ENCODE measurements around the gene EXOC2. TPM values are rescaled to one million over a fixed set of nuclear protein-coding genes. Genes with fewer than 3 reads are reported as not detected.

Gene EXOC2
- total RNA-seq, 1 donor from 2014 or later, result 44.4 TPM

DNA sequence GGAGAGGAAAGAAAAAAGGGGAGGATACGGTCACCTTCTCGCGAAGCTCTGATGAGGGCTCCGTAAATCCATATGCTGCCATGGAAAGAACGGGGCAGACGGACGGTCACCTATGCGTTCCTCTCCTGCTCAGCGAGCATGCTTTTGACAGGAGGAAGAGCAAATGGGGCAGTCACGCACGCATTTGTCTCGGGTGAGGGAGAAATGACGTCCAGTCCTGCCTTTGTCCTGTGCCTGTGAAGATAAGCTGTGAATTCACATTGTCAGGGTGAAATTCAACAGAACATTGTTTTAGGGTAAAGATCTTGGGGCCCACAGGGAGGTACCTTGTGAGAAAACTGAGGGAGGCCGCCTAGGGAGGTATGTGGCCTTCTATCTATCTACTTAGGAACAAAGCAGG lies 217.6 kb downstream of the EXOC2 start:
- peaks cover 2% of the 10 kb centered on the region for H3K36me3 Mint-ChIP-seq (ENCODE audit: low read depth, unreplicated experiment)
- no peak overlapping the region for H3K27ac ChIP-seq (ENCODE audit: low read depth, low read length)
- no peak overlapping the region for H3K4me3 Mint-ChIP-seq (ENCODE audit: unreplicated experiment)
- H3K4me3 ChIP-seq (ENCODE audit: insufficient read depth, low read depth, low read length), result no peak overlapping the region
- peaks cover 12% of the 10 kb centered on the region for H3K4me1 Mint-ChIP-seq (ENCODE audit: low read depth, unreplicated experiment)
- no peak for FAIRE-seq
- TF ChIP-seq, protein P1, sequence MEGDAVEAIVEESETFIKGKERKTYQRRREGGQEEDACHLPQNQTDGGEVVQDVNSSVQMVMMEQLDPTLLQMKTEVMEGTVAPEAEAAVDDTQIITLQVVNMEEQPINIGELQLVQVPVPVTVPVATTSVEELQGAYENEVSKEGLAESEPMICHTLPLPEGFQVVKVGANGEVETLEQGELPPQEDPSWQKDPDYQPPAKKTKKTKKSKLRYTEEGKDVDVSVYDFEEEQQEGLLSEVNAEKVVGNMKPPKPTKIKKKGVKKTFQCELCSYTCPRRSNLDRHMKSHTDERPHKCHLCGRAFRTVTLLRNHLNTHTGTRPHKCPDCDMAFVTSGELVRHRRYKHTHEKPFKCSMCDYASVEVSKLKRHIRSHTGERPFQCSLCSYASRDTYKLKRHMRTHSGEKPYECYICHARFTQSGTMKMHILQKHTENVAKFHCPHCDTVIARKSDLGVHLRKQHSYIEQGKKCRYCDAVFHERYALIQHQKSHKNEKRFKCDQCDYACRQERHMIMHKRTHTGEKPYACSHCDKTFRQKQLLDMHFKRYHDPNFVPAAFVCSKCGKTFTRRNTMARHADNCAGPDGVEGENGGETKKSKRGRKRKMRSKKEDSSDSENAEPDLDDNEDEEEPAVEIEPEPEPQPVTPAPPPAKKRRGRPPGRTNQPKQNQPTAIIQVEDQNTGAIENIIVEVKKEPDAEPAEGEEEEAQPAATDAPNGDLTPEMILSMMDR (IDR thresholded peaks at IDR 0.05; ENCODE audit: insufficient read depth, low read depth, low read length), result no peak
- no peak for TF ChIP-seq EZH2 (IDR thresholded peaks at IDR 0.05; ENCODE audit: insufficient read depth, low read length)
- H3K4me2 ChIP-seq (ENCODE audit: low read length), result peak overlapping the region; percentile 65
- no peak overlapping the region for H2AFZ ChIP-seq (ENCODE audit: low read depth, low read length)
- H3K27me3 ChIP-seq (ENCODE audit: insufficient read depth, low read length), result no peaks in the 10 kb centered on the region
- DNase-seq (ENCODE audit: low read depth), result no peak
- no peaks in the 10 kb centered on the region for H3K36me3 ChIP-seq (ENCODE audit: insufficient read depth, low read length)
- H3K79me2 ChIP-seq (ENCODE audit: insufficient read depth, low read length), result no peaks in the 10 kb centered on the region
- H3K27me3 Mint-ChIP-seq (ENCODE audit: low read depth, unreplicated experiment), result peaks cover 9% of the 10 kb centered on the region
- no peak overlapping the region for H3K27ac Mint-ChIP-seq (ENCODE audit: unreplicated experiment)
- H3K9me3 Mint-ChIP-seq (ENCODE audit: unreplicated experiment), result no peaks in the 10 kb centered on the region
- no peaks in the 10 kb centered on the region for H3K4me1 ChIP-seq (ENCODE audit: insufficient read depth, low read length)
- no peaks in the 10 kb centered on the region for H3K9me3 ChIP-seq (ENCODE audit: insufficient read depth, low read depth, low read length)
- no peak overlapping the region for H3K9ac ChIP-seq (ENCODE audit: low read length)
- H4K20me1 ChIP-seq (ENCODE audit: insufficient read depth, low read length), result no peaks in the 10 kb centered on the region

DNA sequence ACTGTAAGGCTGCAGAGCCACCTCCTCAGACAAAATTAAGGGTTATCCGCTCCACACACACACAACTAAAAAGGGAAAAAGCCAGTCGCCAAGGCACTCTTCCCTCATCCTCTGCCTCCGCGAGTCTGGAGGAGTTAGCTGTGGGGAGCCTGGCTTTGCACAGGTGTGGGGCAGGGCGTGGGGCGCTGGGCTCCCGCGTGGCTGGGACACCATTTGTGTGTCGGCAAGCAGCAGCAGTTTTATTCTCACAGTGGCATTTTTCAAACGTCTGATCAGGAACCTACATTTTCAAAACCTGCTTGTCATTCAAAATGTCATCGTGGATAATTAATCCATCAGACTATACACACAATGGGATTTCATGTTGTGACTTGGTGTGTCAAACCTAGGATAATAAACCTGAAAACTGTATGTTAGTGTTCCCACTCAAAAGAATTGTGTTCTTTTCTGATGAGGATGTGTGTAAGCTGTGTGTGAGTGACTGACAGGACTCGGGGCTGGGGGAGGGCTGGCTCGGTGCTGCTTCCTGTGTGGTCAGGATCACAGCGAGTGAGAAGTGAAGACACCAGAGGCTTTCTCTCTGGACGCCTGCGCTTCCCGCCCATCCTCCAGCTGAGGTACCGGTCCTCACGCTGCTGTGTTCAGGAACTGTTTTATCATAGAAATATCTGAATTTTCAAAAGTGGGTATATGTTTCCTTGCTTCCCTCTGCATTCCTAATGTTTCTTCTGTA lies 218.3 kb downstream of the EXOC2 start:
- no peak overlapping the region for H3K27ac Mint-ChIP-seq (ENCODE audit: unreplicated experiment)
- FAIRE-seq (no peak), DNase-seq (ENCODE audit: low read depth) (no peak)

More for the DNA sequence above, 218.3 kb downstream of the EXOC2 start:
- H3K4me1 Mint-ChIP-seq (ENCODE audit: low read depth, unreplicated experiment), result peaks cover 12% of the 10 kb centered on the region
- Histone ChIP-seq H3K27me3 (ENCODE audit: insufficient read depth, low read length) (no peaks in the 10 kb centered on the region), H3K4me1 (ENCODE audit: insufficient read depth, low read length) (no peaks in the 10 kb centered on the region), H3K27ac (ENCODE audit: low read depth, low read length) (no peak overlapping the region), H3K9me3 (ENCODE audit: insufficient read depth, low read depth, low read length) (no peaks in the 10 kb centered on the region), H2AFZ (ENCODE audit: low read depth, low read length) (no peak overlapping the region), H3K79me2 (ENCODE audit: insufficient read depth, low read length) (no peaks in the 10 kb centered on the region), H3K4me3 (ENCODE audit: insufficient read depth, low read depth, low read length) (no peak overlapping the region), H4K20me1 (ENCODE audit: insufficient read depth, low read length) (no peaks in the 10 kb centered on the region), H3K4me2 (ENCODE audit: low read length) (peak overlapping the region; percentile 65), H3K36me3 (ENCODE audit: insufficient read depth, low read length) (no peaks in the 10 kb centered on the region), H3K9ac (ENCODE audit: low read length) (no peak overlapping the region)
- no peak overlapping the region for H3K4me3 Mint-ChIP-seq (ENCODE audit: unreplicated experiment)
- H3K9me3 Mint-ChIP-seq (ENCODE audit: unreplicated experiment), result no peaks in the 10 kb centered on the region
- peaks cover 2% of the 10 kb centered on the region for H3K36me3 Mint-ChIP-seq (ENCODE audit: low read depth, unreplicated experiment)
- no peak for TF ChIP-seq EZH2 (IDR thresholded peaks at IDR 0.05; ENCODE audit: insufficient read depth, low read length)
- TF ChIP-seq, protein P1 (IDR thresholded peaks at IDR 0.05; ENCODE audit: insufficient read depth, low read depth, low read length), result no peak
- H3K27me3 Mint-ChIP-seq (ENCODE audit: low read depth, unreplicated experiment), result peaks cover 12% of the 10 kb centered on the region
